Panc1 (cell line): ENCODE results near the gene PDE4B. TPM values are rescaled to one million over a fixed set of nuclear protein-coding genes. Genes with fewer than 3 reads are reported as not detected.
"Not testable (repeated sequence)": the region's sequence is repeated elsewhere in the genome, so short reads cannot be mapped to it uniquely, and the experiment has no call there.

Experiments used
- ATAC-seq: fragments of 200-7000 bp; cut with Tn5 transposase; 2 replicates; pipeline ENCODE4 v1.9.1; 2020; ENCODE audit warnings: mild to moderate bottlenecking, moderate library complexity
- BruUV-seq: library from RNA; stranded (reverse); fragments of 400-500 nt; replicated peaks from 2 replicates; lab custom pipeline; 2021; lab: Mats Ljungman, UMichigan
- CTCF ChIA-PET: fragments of 300-600 bp; sonication (Branson Sonifier 250); formaldehyde crosslinking; loops from one replicate; lab custom pipeline; 2022; ENCODE audit warnings: antibody characterized with exemption; lab: Charles Lee
- POLR2A ChIA-PET: fragments of 300-600 bp; sonication (Branson Sonifier 250); formaldehyde crosslinking; loops from one replicate; lab custom pipeline; 2022; ENCODE audit warnings: antibody characterized with exemption; lab: Charles Lee
- DNase-seq: peaks from one replicate; pipeline ENCODE4 v3.0.0-alpha.2; 2010; ENCODE audit warnings: low read depth, low spot score
- H3K27ac ChIP-seq: 2 replicates; pipeline ENCODE4 v1.5.1; 2011; ENCODE audit warnings: mild to moderate bottlenecking, low read length, inconsistent platforms
- H3K27me3 ChIP-seq: fragments of 200-500 bp; sonication (Bioruptor generic); 2 replicates; pipeline ENCODE4 v1.6.0; 2014; ENCODE audit warnings: low read length, inconsistent platforms; ENCODE audit not compliant: control insufficient read depth, insufficient read depth
- H3K36me3 ChIP-seq: fragments of 200-500 bp; sonication (Bioruptor generic); 2 replicates; pipeline ENCODE4 v1.5.1; 2014; ENCODE audit warnings: inconsistent platforms, mild to moderate bottlenecking, low read length, moderate library complexity; ENCODE audit not compliant: control insufficient read depth, insufficient read depth
- H3K4me1 ChIP-seq: 2 replicates; pipeline ENCODE4 v1.5.1; 2011; ENCODE audit warnings: inconsistent platforms, mild to moderate bottlenecking, low read length, moderate library complexity; ENCODE audit not compliant: control insufficient read depth, insufficient read depth
- H3K4me3 ChIP-seq, 2 experiments: 2 replicates each; pipeline ENCODE4 v1.5.1; 2011 to 2012; ENCODE audit warnings: low read depth in 2 of 2, low read length in 2 of 2, mild to moderate bottlenecking in 2 of 2, inconsistent platforms in 1 of 2, moderate library complexity in 1 of 2
- H3K9me3 ChIP-seq: fragments of 200-500 bp; sonication (Bioruptor generic); 2 replicates; pipeline ENCODE4 v1.5.1; 2014; ENCODE audit warnings: low read depth, mild to moderate bottlenecking, inconsistent platforms, low read length, moderate library complexity; ENCODE audit not compliant: control insufficient read depth, insufficient read depth
- CTCF ChIP-seq: fragments of 450-650 bp; IDR thresholded peaks from 2 replicates; pipeline ENCODE4 v1.5.1; 2017; ENCODE audit warnings: mild to moderate bottlenecking
- POLR2AphosphoS5 ChIP-seq: IDR thresholded peaks from 2 replicates; pipeline ENCODE4 v1.6.1; 2012; ENCODE audit warnings: mild to moderate bottlenecking, low read depth, low read length, moderate library complexity
- REST ChIP-seq, 2 experiments: IDR thresholded peaks; 2 replicates each; pipeline ENCODE4 v1.6.1; 2011 to 2012; ENCODE audit warnings: low read depth in 2 of 2, control low read depth in 1 of 2, low read length in 1 of 2, mild to moderate bottlenecking in 1 of 2, moderate library complexity in 1 of 2; ENCODE audit not compliant: insufficient read depth in 1 of 2
- SIN3A ChIP-seq: IDR thresholded peaks from 2 replicates; pipeline ENCODE4 v1.6.1; 2012; ENCODE audit warnings: low read depth, mild to moderate bottlenecking, low read length, moderate library complexity, borderline replicate concordance; ENCODE audit not compliant: insufficient read depth
- TCF7L2 ChIP-seq: IDR thresholded peaks from 2 replicates; pipeline ENCODE4 v1.6.1; 2011; ENCODE audit warnings: mild to moderate bottlenecking, low read depth, low read length, inconsistent platforms
- in situ Hi-C: cut with HindIII; loops from 2 replicates; pipeline ENCODE4 v1.10.0; 2016; ENCODE audit warnings: low sequenced_read_pairs, low pct_unique_long_range_greater_than_20kb
- intact Hi-C: fragments of 100-400 bp; cut with micrococcal nuclease; formaldehyde crosslinking; loops from one replicate; pipeline ENCODE4 v1.10.0; 2022; ENCODE audit not compliant: unreplicated experiment
- total RNA-seq: library from RNA; stranded (reverse); gene quantifications from one replicate; pipeline ENCODE4 v1.2.1, GENCODE V29; 2021; ENCODE audit not compliant: unreplicated experiment

The PDE4B gene
- total RNA-seq, 1 experiment from 2014 or later = 0.26 TPM

GRCh38 chr1:66135161-66135560, 342.5 kb downstream of the PDE4B start:
- Histone ChIP-seq H3K36me3 (no peaks in the 10 kb centered on the region), H3K4me3 (no peak overlapping the region), H3K4me1 (no peaks in the 10 kb centered on the region), H3K9me3 (no peaks in the 10 kb centered on the region), H3K27ac (no peak overlapping the region), H3K27me3 (no peaks in the 10 kb centered on the region)
- TF ChIP-seq REST (IDR thresholded peaks at IDR 0.05; ENCODE audit: insufficient read depth in 1 of 2, low read depth in 2 of 2, low read length in 1 of 2) = no peak
- no peak for TF ChIP-seq SIN3A
- no peak for TF ChIP-seq TCF7L2
- in situ Hi-C loops (no loop called here), intact Hi-C loops (no loop called here)
- no TSS peak for BruUV-seq
- no peak for DNase-seq
- ATAC-seq = no peak
- ChIA-PET POLR2A (no interaction called here), CTCF (no interaction called here)

- BruUV-seq, H3K9me3 ChIP-seq, CTCF ChIA-PET, POLR2A ChIA-PET, DNase-seq, H3K27ac ChIP-seq, H3K4me1 ChIP-seq, ATAC-seq, intact Hi-C loops, in situ Hi-C loops, H3K4me3 ChIP-seq, H3K36me3 ChIP-seq, H3K27me3 ChIP-seq: not testable (repeated sequence)
Observed at GRCh38 chr1:66136423-66136822, 343.7 kb downstream of the PDE4B start.

- no TSS peak for BruUV-seq
- no peaks in the 10 kb centered on the region for H3K36me3 ChIP-seq
- intact Hi-C loops = no loop called here
- no peaks in the 10 kb centered on the region for H3K9me3 ChIP-seq
- no peaks in the 10 kb centered on the region for H3K4me1 ChIP-seq
- no peak for TF ChIP-seq TCF7L2
- no peak for TF ChIP-seq REST (IDR thresholded peaks at IDR 0.05; ENCODE audit: insufficient read depth in 1 of 2, low read depth in 2 of 2, low read length in 1 of 2)
- TF ChIP-seq SIN3A = no peak
- no peak for TF ChIP-seq CTCF
- TF ChIP-seq POLR2AphosphoS5 = no peak
- CTCF ChIA-PET = no interaction called here
- ATAC-seq (no peak), DNase-seq (no peak)
- in situ Hi-C loops = no loop called here
- POLR2A ChIA-PET = no interaction called here
- no peak overlapping the region for H3K4me3 ChIP-seq
- H3K27me3 ChIP-seq = no peaks in the 10 kb centered on the region
- no peak overlapping the region for H3K27ac ChIP-seq
Observed at GRCh38 chr1:66137235-66137634, 344.5 kb downstream of the PDE4B start.
